Liver (tissue), 9 donors: ENCODE results near the gene ATP4A. TPM values are rescaled to one million over a fixed set of nuclear protein-coding genes. Genes with fewer than 3 reads are reported as not detected.

ENCODE experiments used
- DNase-seq: peaks from one replicate; pipeline ENCODE4 v3.0.0-alpha.2; 2017; ENCODE audit warnings: low spot score
- H3K27ac ChIP-seq, 2 donors: one replicate each; pipeline ENCODE4 v1.7.0; 2013; ENCODE audit warnings: inconsistent platforms in 2 of 2, low read length in 2 of 2, control low read depth in 1 of 2, low read depth in 1 of 2, mild to moderate bottlenecking in 1 of 2
- H3K27me3 ChIP-seq, 4 donors: one replicate each; pipeline versions ENCODE4 v1.6.1 to v1.7.0; 2013; ENCODE audit warnings: low read length in 3 of 4, inconsistent platforms in 1 of 4, mild to moderate bottlenecking in 1 of 4, moderate library complexity in 1 of 4; ENCODE audit not compliant: control insufficient read depth in 4 of 4, insufficient read depth in 4 of 4
- H3K36me3 ChIP-seq, 4 donors: one replicate each; pipeline versions ENCODE4 v1.6.1 to v1.7.0; 2013; ENCODE audit warnings: low read length in 3 of 4, mild to moderate bottlenecking in 3 of 4, low read depth in 1 of 4, moderate library complexity in 1 of 4; ENCODE audit not compliant: control insufficient read depth in 4 of 4, insufficient read depth in 3 of 4
- H3K4me1 ChIP-seq, 4 donors: one replicate each; pipeline versions ENCODE4 v1.6.1 to v1.7.0; 2013; ENCODE audit warnings: low read length in 3 of 4, mild to moderate bottlenecking in 3 of 4, moderate library complexity in 1 of 4; ENCODE audit not compliant: control insufficient read depth in 4 of 4, insufficient read depth in 4 of 4
- H3K4me3 ChIP-seq, 3 donors: one replicate each; pipeline versions ENCODE4 v1.6.1 to v1.7.0; 2013; ENCODE audit warnings: low read length in 3 of 3, control low read depth in 1 of 3, low read depth in 1 of 3, mild to moderate bottlenecking in 1 of 3
- H3K9ac ChIP-seq, 2 donors: one replicate each; pipeline ENCODE4 v1.7.0; 2013; ENCODE audit warnings: low read length in 2 of 2, mild to moderate bottlenecking in 2 of 2, moderate library complexity in 2 of 2, control low read depth in 1 of 2, low read depth in 1 of 2
- H3K9me3 ChIP-seq, 4 donors: one replicate each; pipeline versions ENCODE4 v1.6.1 to v1.7.0; 2013; ENCODE audit warnings: low read length in 3 of 4; ENCODE audit not compliant: control insufficient read depth in 4 of 4
- EGR1 ChIP-seq, 2 donors: IDR thresholded peaks; 2 replicates each; pipeline ENCODE4 v1.6.1; 2016 to 2018; ENCODE audit warnings: antibody characterized with exemption in 2 of 2, low read depth in 2 of 2
- FOXA1 ChIP-seq: IDR thresholded peaks from 2 replicates; pipeline ENCODE4 v1.6.1; 2016; ENCODE audit warnings: antibody characterized with exemption
- FOXA2 ChIP-seq: IDR thresholded peaks from 2 replicates; pipeline ENCODE4 v1.6.1; 2016; ENCODE audit warnings: antibody characterized with exemption
- GABPA ChIP-seq, 2 donors: IDR thresholded peaks in 1 of 2; conservative IDR thresholded peaks in 1 of 2; 2 replicates each; pipeline ENCODE4 v1.6.1; 2016; ENCODE audit warnings: antibody characterized with exemption in 2 of 2, mild to moderate bottlenecking in 1 of 2, moderate library complexity in 1 of 2
- HNF4A ChIP-seq, 2 donors: conservative IDR thresholded peaks; 2 replicates each; pipeline ENCODE4 v1.6.1; 2016; ENCODE audit warnings: antibody characterized with exemption in 2 of 2, mild to moderate bottlenecking in 2 of 2
- HNF4G ChIP-seq: IDR thresholded peaks from 2 replicates; pipeline ENCODE4 v1.6.1; 2016; ENCODE audit warnings: antibody characterized with exemption
- MAX ChIP-seq: IDR thresholded peaks from 2 replicates; pipeline ENCODE4 v1.6.1; 2016; ENCODE audit warnings: antibody characterized with exemption
- NR2F2 ChIP-seq: IDR thresholded peaks from 2 replicates; pipeline ENCODE4 v1.6.1; 2016; ENCODE audit warnings: antibody characterized with exemption
- RAD21 ChIP-seq, 2 donors: IDR thresholded peaks; 2 replicates each; pipeline ENCODE4 v1.6.1; 2016; ENCODE audit warnings: antibody characterized with exemption in 2 of 2, mild to moderate bottlenecking in 2 of 2
- REST ChIP-seq: IDR thresholded peaks from 2 replicates; pipeline ENCODE4 v1.6.1; 2016; ENCODE audit warnings: antibody characterized with exemption, mild to moderate bottlenecking
- RXRA ChIP-seq, 2 donors: IDR thresholded peaks; 2 replicates each; pipeline ENCODE4 v1.6.1; 2017 to 2018; ENCODE audit warnings: antibody characterized with exemption in 2 of 2, mild to moderate bottlenecking in 1 of 2
- SP1 ChIP-seq: IDR thresholded peaks from 2 replicates; pipeline ENCODE4 v1.6.1; 2018; ENCODE audit warnings: antibody characterized with exemption, mild to moderate bottlenecking
- TAF1 ChIP-seq: conservative IDR thresholded peaks from 2 replicates; pipeline ENCODE4 v1.6.1; 2016; ENCODE audit warnings: antibody characterized with exemption, mild to moderate bottlenecking
- YY1 ChIP-seq: IDR thresholded peaks from 2 replicates; pipeline ENCODE4 v1.6.1; 2016; ENCODE audit warnings: antibody characterized with exemption, mild to moderate bottlenecking
- ZBTB33 ChIP-seq: IDR thresholded peaks from 2 replicates; pipeline ENCODE4 v1.6.1; 2016; ENCODE audit warnings: antibody characterized with exemption
- WGBS: extraction: QIAGEN DNeasy Blood & Tissue Kit; methylation state at CpG from one replicate; pipeline ENCODE4 v1.1.7; 2013; 5-methylcytosine and 5-hydroxymethylcytosine counted together
- polyA plus RNA-seq, 2 donors: library from polyadenylated mRNA; stranded (reverse) in 1 of 2; unstranded in 1 of 2; fragments of 200-250 nt in 1 of 2; fragments of >200 nt in 1 of 2; fragmentation: Nextera tagmentation in 1 of 2; extraction: Ambion mirVana in 1 of 2; gene quantifications; one replicate each; pipeline versions ENCODE4 v1.2.1 to v1.2.3, GENCODE V29; 2013 to 2015
- total RNA-seq, 2 donors: library from RNA; depleted of rRNA; stranded (reverse); fragments of >200 nt; gene quantifications; one replicate each; pipeline ENCODE4 v1.2.3, GENCODE V29; 2014
- TF ChIP-seq, protein P1 (sequence below): IDR thresholded peaks from 2 replicates; pipeline ENCODE4 v1.6.1; 2016; ENCODE audit warnings: antibody characterized with exemption
- TF ChIP-seq, protein P2 (sequence below): fragments of 150-350 bp; IDR thresholded peaks from 2 replicates; pipeline ENCODE4 v1.5.1; 2017; ENCODE audit warnings: improper control_type of control experiment, low read depth, low read length; ENCODE audit not compliant: missing input control
- donor health status: healthy.
- donor health status: healthy.
- donor health status: healthy.
- donor health status: healthy.
- donor health status: healthy.

The ATP4A gene
- total and polyA plus RNA-seq, 4 donors: not detected

DNA sequence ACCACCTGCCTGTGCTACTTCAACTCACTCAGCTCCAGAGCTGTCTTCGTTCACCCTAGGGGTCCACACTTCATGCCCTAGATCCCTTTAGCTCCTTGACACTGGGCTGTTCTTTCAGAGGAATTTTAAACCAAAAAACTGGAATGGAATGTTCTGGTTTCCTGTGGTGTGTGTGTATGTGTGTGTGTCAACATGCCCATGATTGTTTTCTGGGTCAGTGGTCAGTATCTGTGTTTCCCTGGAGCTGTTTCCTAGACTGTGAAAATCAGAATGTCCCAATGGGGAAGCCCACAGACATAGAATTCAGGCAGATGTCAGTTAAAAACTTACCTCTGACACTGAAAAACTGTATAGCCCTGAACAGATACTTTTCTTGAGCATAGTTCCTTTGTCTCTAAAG is 23.9 kb upstream of the ATP4A start:
- no peak for TF ChIP-seq TAF1
- TF ChIP-seq GABPA (IDR thresholded peaks at IDR 0.05 in 1 of 2, conservative IDR thresholded peaks at IDR 0.05 in 1 of 2): no peak
- TF ChIP-seq REST: no peak
- no peak for TF ChIP-seq YY1
- 32% methylated on average over 1 of the region's 1 CpG for WGBS
- H3K27me3 ChIP-seq: no peaks in the 10 kb centered on the region

DNA sequence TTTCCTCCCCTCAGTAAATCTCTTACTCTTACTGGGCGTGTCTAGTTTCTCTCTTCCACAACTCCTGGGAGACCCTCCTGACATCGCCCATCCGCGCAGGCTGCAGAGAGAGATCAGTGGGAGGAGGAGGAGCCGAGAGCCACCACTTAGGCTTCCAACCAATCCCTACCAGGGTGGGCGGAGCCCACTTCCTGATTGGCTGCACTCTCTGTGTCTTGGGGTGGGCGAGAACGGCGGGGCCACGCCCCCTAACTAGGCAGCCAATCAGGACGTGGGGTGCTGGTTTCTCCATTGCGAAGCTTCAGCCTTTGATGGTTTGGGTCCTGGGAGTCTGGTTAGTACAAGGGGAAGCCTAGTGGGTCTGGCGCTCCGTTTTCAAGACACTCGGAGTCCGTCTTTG is 22.4 kb upstream of the ATP4A start, which contains the start of gene PMIS2:
PMIS2 (plus strand) TSS at position 326 of the 400 bp plus-strand sequence. CDS start 87 bp downstream, outside the sequence.
- H3K9me3 ChIP-seq: no peaks in the 10 kb centered on the region
- no peak within 1 kb of the TSS for H3K27ac ChIP-seq
- no peaks in the 10 kb centered on the region for H3K4me1 ChIP-seq
- 41% methylated on average over 16 of the region's 16 CpGs for WGBS
- no peak within 1 kb of the TSS for H3K4me3 ChIP-seq
- no peak within 1 kb of the TSS for H3K9ac ChIP-seq
- no peak for TF ChIP-seq YY1
- TF ChIP-seq HNF4A (conservative IDR thresholded peaks at IDR 0.05): no peak
- no peak for TF ChIP-seq SP1
- TF ChIP-seq, protein P1, sequence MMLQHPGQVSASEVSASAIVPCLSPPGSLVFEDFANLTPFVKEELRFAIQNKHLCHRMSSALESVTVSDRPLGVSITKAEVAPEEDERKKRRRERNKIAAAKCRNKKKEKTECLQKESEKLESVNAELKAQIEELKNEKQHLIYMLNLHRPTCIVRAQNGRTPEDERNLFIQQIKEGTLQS: no peak
- TF ChIP-seq EGR1 (IDR thresholded peaks at IDR 0.05; ENCODE audit: low read depth in 2 of 2): no peak
- TF ChIP-seq HNF4G: no peak
- no peak for TF ChIP-seq FOXA1
- no peak for TF ChIP-seq RXRA (IDR thresholded peaks at IDR 0.05)
- TF ChIP-seq RAD21 (IDR thresholded peaks at IDR 0.05): no peak
- no peak for TF ChIP-seq TAF1
- TF ChIP-seq FOXA2: no peak
- TF ChIP-seq REST: no peak
- TF ChIP-seq GABPA (IDR thresholded peaks at IDR 0.05 in 1 of 2, conservative IDR thresholded peaks at IDR 0.05 in 1 of 2): no peak
- no peak for TF ChIP-seq ZBTB33
- TF ChIP-seq, protein P2, sequence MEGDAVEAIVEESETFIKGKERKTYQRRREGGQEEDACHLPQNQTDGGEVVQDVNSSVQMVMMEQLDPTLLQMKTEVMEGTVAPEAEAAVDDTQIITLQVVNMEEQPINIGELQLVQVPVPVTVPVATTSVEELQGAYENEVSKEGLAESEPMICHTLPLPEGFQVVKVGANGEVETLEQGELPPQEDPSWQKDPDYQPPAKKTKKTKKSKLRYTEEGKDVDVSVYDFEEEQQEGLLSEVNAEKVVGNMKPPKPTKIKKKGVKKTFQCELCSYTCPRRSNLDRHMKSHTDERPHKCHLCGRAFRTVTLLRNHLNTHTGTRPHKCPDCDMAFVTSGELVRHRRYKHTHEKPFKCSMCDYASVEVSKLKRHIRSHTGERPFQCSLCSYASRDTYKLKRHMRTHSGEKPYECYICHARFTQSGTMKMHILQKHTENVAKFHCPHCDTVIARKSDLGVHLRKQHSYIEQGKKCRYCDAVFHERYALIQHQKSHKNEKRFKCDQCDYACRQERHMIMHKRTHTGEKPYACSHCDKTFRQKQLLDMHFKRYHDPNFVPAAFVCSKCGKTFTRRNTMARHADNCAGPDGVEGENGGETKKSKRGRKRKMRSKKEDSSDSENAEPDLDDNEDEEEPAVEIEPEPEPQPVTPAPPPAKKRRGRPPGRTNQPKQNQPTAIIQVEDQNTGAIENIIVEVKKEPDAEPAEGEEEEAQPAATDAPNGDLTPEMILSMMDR: no peak
- TF ChIP-seq MAX: no peak
- TF ChIP-seq NR2F2: no peak
- no peaks in the 10 kb centered on the region for H3K36me3 ChIP-seq
- no peak for DNase-seq
- H3K27me3 ChIP-seq: no peaks in the 10 kb centered on the region

More for the DNA sequence above, 23.9 kb upstream of the ATP4A start:
- H3K27ac ChIP-seq: no peak overlapping the region
- DNase-seq: no peak
- H3K9me3 ChIP-seq: no peaks in the 10 kb centered on the region
- no peaks in the 10 kb centered on the region for H3K4me1 ChIP-seq
- no peaks in the 10 kb centered on the region for H3K36me3 ChIP-seq
- H3K9ac ChIP-seq: no peak overlapping the region
- no peak overlapping the region for H3K4me3 ChIP-seq
